Mucosa of descending colon (tissue), 3 donors: ENCODE measurements around the gene LMCD1. TPM values are rescaled to one million over a fixed set of nuclear protein-coding genes. Genes with fewer than 3 reads are reported as not detected.

ENCODE experiments used
- ATAC-seq: fragments of 200-7000 bp; cut with Tn5 transposase; one replicate; pipeline ENCODE4 v1.9.1; 2020; ENCODE audit warnings: mild to moderate bottlenecking, moderate library complexity
- DNase-seq, 3 donors: peaks; one replicate each; pipeline ENCODE4 v3.0.0-alpha.2; 2020
- H3K36me3 ChIP-seq: fragments of 200-600 bp; one replicate; pipeline ENCODE4 v1.8.0; 2021; ENCODE audit warnings: low read depth, mild to moderate bottlenecking
- H3K4me1 ChIP-seq: fragments of 200-600 bp; one replicate; pipeline ENCODE4 v1.8.0; 2021; ENCODE audit warnings: low read depth, mild to moderate bottlenecking
- H3K4me3 ChIP-seq: fragments of 200-600 bp; one replicate; pipeline ENCODE4 v1.8.0; 2021; ENCODE audit warnings: mild to moderate bottlenecking
- H3K9me3 ChIP-seq: fragments of 200-600 bp; one replicate; pipeline ENCODE4 v1.8.0; 2021; ENCODE audit warnings: mild to moderate bottlenecking
- intact Hi-C, 2 donors: fragments of 100-400 bp; cut with DNase I in 1 of 2; cut with micrococcal nuclease in 1 of 2; formaldehyde crosslinking; loops; one replicate each; pipeline versions ENCODE4 v1.11.0 to v1.11.1; 2022; cut with DNase I, micrococcal nuclease
- total RNA-seq, 3 donors: library from RNA; stranded (reverse); fragmentation: NEBNext Ultra II Directional in 2 of 3; extraction: Animal tissue kit (Norgen Biotek cat#: 25700) in 2 of 3; gene quantifications; one replicate each; pipeline versions ENCODE4 v1.2.1 to v1.2.4, GENCODE V29; 2021 to 2023
- TF ChIP-seq, protein P1 (sequence below): fragments of 200-600 bp; IDR thresholded peaks from one replicate; pipeline ENCODE4 v1.8.0; 2022; ENCODE audit warnings: antibody characterized with exemption, mild to moderate bottlenecking
- donor health status: DM: no; HTN: no; CAD: no; lungs with moderate emphysema.
- donor health status: DM: no; HTN: no; CAD: no.
- donor health status: DM: no; HTN: yes; CAD: no.

The LMCD1 gene
- total RNA-seq, 3 donors from 2014 or later = 5.1 to 9.7 (median 7.2) TPM

DNA sequence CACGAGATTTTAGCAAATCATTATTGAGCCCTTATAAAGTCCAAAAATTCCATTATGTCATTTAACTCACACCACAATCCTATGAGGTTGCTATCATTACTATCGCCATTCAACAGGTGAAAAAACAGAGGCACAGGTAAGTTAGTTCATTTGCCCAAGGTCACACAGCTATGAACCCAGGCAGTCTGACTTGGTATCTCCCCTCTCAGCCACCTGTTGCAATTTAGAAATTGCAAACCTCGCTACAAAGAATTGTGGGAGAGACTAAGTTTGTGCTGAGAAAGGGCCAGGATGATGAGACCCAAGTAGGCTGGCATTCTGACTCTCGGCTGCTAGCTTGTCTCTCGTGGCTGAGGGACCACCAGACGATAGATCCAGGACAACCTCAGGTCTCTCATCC, 57.7 kb downstream of the LMCD1 start:
- Histone ChIP-seq H3K36me3 (no peaks in the 10 kb centered on the region), H3K4me1 (no peaks in the 10 kb centered on the region), H3K9me3 (no peaks in the 10 kb centered on the region), H3K4me3 (no peak overlapping the region)
- ATAC-seq = no peak
- intact Hi-C loops = no loop called here
- DNase-seq = no peak
- TF ChIP-seq, protein P1, sequence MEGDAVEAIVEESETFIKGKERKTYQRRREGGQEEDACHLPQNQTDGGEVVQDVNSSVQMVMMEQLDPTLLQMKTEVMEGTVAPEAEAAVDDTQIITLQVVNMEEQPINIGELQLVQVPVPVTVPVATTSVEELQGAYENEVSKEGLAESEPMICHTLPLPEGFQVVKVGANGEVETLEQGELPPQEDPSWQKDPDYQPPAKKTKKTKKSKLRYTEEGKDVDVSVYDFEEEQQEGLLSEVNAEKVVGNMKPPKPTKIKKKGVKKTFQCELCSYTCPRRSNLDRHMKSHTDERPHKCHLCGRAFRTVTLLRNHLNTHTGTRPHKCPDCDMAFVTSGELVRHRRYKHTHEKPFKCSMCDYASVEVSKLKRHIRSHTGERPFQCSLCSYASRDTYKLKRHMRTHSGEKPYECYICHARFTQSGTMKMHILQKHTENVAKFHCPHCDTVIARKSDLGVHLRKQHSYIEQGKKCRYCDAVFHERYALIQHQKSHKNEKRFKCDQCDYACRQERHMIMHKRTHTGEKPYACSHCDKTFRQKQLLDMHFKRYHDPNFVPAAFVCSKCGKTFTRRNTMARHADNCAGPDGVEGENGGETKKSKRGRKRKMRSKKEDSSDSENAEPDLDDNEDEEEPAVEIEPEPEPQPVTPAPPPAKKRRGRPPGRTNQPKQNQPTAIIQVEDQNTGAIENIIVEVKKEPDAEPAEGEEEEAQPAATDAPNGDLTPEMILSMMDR = no peak

DNA sequence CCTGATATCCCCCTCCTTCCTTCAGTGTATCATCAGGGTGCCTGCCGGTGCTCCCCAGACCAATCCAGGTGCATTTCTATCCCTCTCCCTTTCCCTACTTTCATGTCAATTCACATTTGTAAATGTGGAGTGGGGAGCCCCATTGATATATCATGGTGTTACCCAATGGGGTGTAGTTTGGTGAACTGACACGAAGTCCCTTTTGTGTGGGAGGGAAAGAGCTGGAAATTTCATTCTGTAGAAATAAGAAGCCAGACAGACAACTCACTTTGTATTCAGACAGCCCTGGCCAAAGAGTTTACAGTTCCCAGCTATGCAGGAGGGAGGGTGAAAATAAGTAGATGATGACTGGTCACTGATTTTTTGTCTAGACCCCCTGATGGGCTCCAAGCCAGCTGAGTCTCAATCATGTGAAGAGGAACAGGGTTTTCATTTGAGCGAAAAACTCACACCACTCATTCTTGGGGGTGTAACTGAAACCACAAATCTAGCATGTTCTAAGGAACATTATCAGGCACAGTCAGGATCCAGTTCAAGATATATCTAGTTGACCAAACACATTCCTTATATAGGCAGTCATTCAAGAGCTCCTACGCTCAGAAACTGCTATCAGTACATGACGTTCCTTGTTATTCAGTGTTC, 58.9 kb downstream of the LMCD1 start:
- intact Hi-C loops = no loop called here
- H3K4me3 ChIP-seq = no peak overlapping the region
- no peaks in the 10 kb centered on the region for H3K9me3 ChIP-seq
- H3K36me3 ChIP-seq = no peaks in the 10 kb centered on the region
- ATAC-seq (no peak), DNase-seq (no peak)
- TF ChIP-seq, protein P1 = no peak
- no peaks in the 10 kb centered on the region for H3K4me1 ChIP-seq

DNA sequence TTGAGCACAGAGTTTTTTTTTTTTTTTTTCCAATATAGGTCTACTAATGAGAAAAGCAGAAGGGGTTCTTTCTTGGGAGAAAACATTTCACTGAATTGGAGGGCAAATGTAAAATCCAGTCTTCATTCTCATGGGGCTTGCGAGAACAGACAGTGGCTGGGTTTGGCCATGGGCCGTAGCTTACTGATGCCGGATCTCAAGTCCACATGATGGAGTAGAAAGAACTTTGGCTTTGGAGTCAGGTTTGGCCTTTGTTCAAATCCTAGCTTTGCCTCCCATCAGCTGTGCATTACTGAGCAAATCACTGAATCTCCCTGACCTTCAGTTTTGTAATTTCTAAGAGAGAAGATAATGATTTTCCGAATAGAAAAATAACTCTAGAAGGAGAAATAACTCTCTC, 59.7 kb downstream of the LMCD1 start:
- H3K4me1 ChIP-seq = no peaks in the 10 kb centered on the region
- ATAC-seq (no peak), DNase-seq (no peak)
- TF ChIP-seq, protein P1 = no peak
- no peak overlapping the region for H3K4me3 ChIP-seq
- intact Hi-C loops = no loop called here
- H3K9me3 ChIP-seq = no peaks in the 10 kb centered on the region
- H3K36me3 ChIP-seq = no peaks in the 10 kb centered on the region

DNA sequence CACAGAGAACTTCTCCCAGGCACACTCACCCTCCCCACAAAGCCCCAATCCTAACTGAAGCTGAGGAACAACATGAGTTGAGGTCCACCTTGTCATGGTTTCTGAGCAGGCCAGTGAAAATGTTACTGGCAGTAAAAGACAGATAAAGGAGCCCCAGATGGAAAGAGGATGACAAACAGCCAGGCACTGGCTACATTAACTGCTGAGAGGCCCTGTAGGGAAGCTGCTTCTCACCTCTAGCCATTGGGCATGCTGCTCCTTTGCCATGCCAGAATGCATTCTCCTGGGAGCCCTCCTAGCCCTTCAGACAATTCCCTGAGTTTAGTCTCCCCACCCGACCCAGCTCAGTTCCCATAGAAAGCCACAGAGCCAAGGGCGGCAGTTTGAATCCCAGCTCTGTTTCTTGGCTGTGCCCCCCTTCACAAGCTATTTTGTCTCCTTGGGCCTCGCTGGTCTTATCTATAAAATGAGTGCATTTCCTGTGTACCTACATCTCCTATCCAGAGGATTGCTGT, 60.5 kb downstream of the LMCD1 start:
- ATAC-seq = no peak
- TF ChIP-seq, protein P1 = no peak
- intact Hi-C loops = no loop called here

DNA sequence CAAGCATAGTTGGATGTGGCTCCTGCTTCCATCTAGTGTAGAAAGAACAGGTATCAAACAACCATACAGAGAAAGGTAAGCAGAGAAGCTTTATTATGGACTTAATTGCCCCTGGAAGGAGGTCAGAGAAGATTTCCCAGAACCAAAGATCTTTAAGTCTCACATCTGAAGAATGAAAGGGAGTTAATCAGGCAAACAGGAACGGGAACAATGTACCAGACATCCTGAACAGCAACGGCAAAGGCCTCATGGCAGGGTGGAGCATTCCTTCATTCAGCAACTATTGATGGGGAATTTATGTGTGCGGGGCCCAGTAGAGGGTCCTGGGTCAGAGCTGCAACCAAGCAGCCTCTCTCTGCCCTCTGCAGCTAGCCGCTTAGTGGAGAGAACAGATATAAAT, 61.5 kb downstream of the LMCD1 start:
- Histone ChIP-seq H3K4me1 (no peaks in the 10 kb centered on the region), H3K9me3 (no peaks in the 10 kb centered on the region), H3K4me3 (no peak overlapping the region), H3K36me3 (no peaks in the 10 kb centered on the region)
- intact Hi-C loops = no loop called here
- TF ChIP-seq, protein P1 = no peak
- DNase-seq = no peak
- ATAC-seq = no peak

More for the DNA sequence above, 60.5 kb downstream of the LMCD1 start:
- no peaks in the 10 kb centered on the region for H3K36me3 ChIP-seq
- H3K9me3 ChIP-seq = no peaks in the 10 kb centered on the region
- H3K4me1 ChIP-seq = no peaks in the 10 kb centered on the region
- no peak overlapping the region for H3K4me3 ChIP-seq
- no peak for DNase-seq
